Mesothelial cell of epicardium (in vitro differentiated cells): ENCODE measurements around the gene TOGARAM1. TPM values are rescaled to one million over a fixed set of nuclear protein-coding genes. Genes with fewer than 3 reads are reported as not detected.

Source experiments
- DNase-seq, 2 experiments: peaks; one replicate each; pipeline ENCODE4 v3.0.0; 2021; ENCODE audit warnings: low spot score in 2 of 2; ENCODE audit not compliant: unreplicated experiment in 2 of 2
- H3K27ac Mint-ChIP-seq: 2 replicates; pipeline ENCODE4 v1.8.0; 2021; ENCODE audit warnings: mixed read lengths
- H3K27me3 Mint-ChIP-seq: 2 replicates; pipeline ENCODE4 v1.8.0; 2021; ENCODE audit warnings: low read depth, mixed read lengths
- H3K36me3 Mint-ChIP-seq: 2 replicates; pipeline ENCODE4 v1.8.0; 2021; ENCODE audit warnings: mixed read lengths
- H3K4me1 Mint-ChIP-seq: 2 replicates; pipeline ENCODE4 v1.8.0; 2021; ENCODE audit warnings: mixed read lengths
- H3K4me3 Mint-ChIP-seq: 2 replicates; pipeline ENCODE4 v1.8.0; 2021; ENCODE audit warnings: mild to moderate bottlenecking, moderate library complexity, mixed read lengths
- H3K9me3 Mint-ChIP-seq: 2 replicates; pipeline ENCODE4 v1.8.0; 2021; ENCODE audit warnings: mixed read lengths
- CTCF ChIP-seq: fragments of 200-600 bp; sonication (generic); IDR thresholded peaks from one replicate; pipeline ENCODE4 v1.5.0; 2021; ENCODE audit warnings: antibody characterized with exemption; ENCODE audit not compliant: unreplicated experiment
- total RNA-seq: library from RNA; stranded (reverse); gene quantifications from 3 replicates; pipeline ENCODE4 v1.2.1, GENCODE V29; 2021

TOGARAM1 gene
- total RNA-seq, 1 donor from 2014 or later = 27.3 TPM

- Mint-ChIP-seq H3K9me3 (no peaks in the 10 kb centered on the region), H3K27ac (peak overlapping the region; percentile 21), H3K4me3 (no peak overlapping the region), H3K36me3 (peaks cover 27% of the 10 kb centered on the region), H3K4me1 (peaks cover 8% of the 10 kb centered on the region), H3K27me3 (no peaks in the 10 kb centered on the region)
- no peak for DNase-seq
- no peak for TF ChIP-seq CTCF
Observed at GRCh38 chr14:45112896-45113781, 151.1 kb downstream of the TOGARAM1 start.

GRCh38 chr14:45114327-45114726 lies 152.3 kb downstream of the TOGARAM1 start:
- H3K9me3 Mint-ChIP-seq = no peaks in the 10 kb centered on the region

GRCh38 chr14:45118594-45118993 lies 156.6 kb downstream of the TOGARAM1 start:
- no peaks in the 10 kb centered on the region for H3K27me3 Mint-ChIP-seq
- TF ChIP-seq CTCF = no peak
- no peak for DNase-seq
- H3K36me3 Mint-ChIP-seq = peaks cover 38% of the 10 kb centered on the region
- H3K4me3 Mint-ChIP-seq = no peak overlapping the region
- no peak overlapping the region for H3K27ac Mint-ChIP-seq
- no peaks in the 10 kb centered on the region for H3K9me3 Mint-ChIP-seq
- no peaks in the 10 kb centered on the region for H3K4me1 Mint-ChIP-seq

More at GRCh38 chr14:45114327-45114726, 152.3 kb downstream of the TOGARAM1 start:
- Mint-ChIP-seq H3K36me3 (peaks cover 31% of the 10 kb centered on the region), H3K4me3 (no peak overlapping the region), H3K4me1 (peaks cover 8% of the 10 kb centered on the region), H3K27ac (peak overlapping the region; percentile 16), H3K27me3 (no peaks in the 10 kb centered on the region)
- no peak for DNase-seq
- no peak for TF ChIP-seq CTCF

- no peak for TF ChIP-seq CTCF
- Mint-ChIP-seq H3K27ac (no peak overlapping the region), H3K36me3 (peaks cover 43% of the 10 kb centered on the region), H3K27me3 (no peaks in the 10 kb centered on the region), H3K4me1 (no peaks in the 10 kb centered on the region), H3K4me3 (no peak overlapping the region), H3K9me3 (no peaks in the 10 kb centered on the region)
- no peak for DNase-seq
Observed at GRCh38 chr14:45120096-45120495, 158.1 kb downstream of the TOGARAM1 start.

- Mint-ChIP-seq H3K27ac (no peak overlapping the region), H3K9me3 (no peaks in the 10 kb centered on the region), H3K36me3 (peaks cover 42% of the 10 kb centered on the region), H3K27me3 (no peaks in the 10 kb centered on the region), H3K4me1 (no peaks in the 10 kb centered on the region), H3K4me3 (no peak overlapping the region)
- TF ChIP-seq CTCF = no peak
- DNase-seq = no peak
Observed at GRCh38 chr14:45123271-45123670, 161.3 kb downstream of the TOGARAM1 start.

Other genes with a start within 250 kb of the TOGARAM1 start
- gene KLHL28, start 243 bp upstream of the TOGARAM1 start, total RNA-seq = 14.8 to 17.3 TPM (median 16.5 TPM) in 3 replicates
- gene PRPF39, start 121.9 kb downstream of the TOGARAM1 start, total RNA-seq = 73.5 to 82.4 TPM (median 76.1 TPM) in 3 replicates
- gene FKBP3, start 172.3 kb downstream of the TOGARAM1 start, total RNA-seq = 67.9 to 74.3 TPM (median 73.4 TPM) in 3 replicates
- 7.5 to 9.9 TPM (median 8.0 TPM) in 3 replicates for gene FANCM, start 173.7 kb downstream of the TOGARAM1 start, total RNA-seq